HG03342 (cell line): Measurements from ENCODE around the gene TLE3.
"Not testable (repeated sequence)": the region's sequence is repeated elsewhere in the genome, so short reads cannot be mapped to it uniquely, and the experiment has no call there.

Source experiments
- ATAC-seq: cut with Tn5 transposase; IDR thresholded peaks from one replicate; pipeline ENCODE4 v1.9.1; 2021; ENCODE audit warnings: mild to moderate bottlenecking, moderate library complexity; ENCODE audit not compliant: unreplicated experiment

Gene TLE3

GRCh38 chr15:70097321-70098152 is at the start of gene TLE3:
Gene TLE3, minus strand, starts transcription at chr15:70097917. Its CDS starts 1,119 bp downstream, at chr15:70096798.
- peak; percentile 54 for ATAC-seq

GRCh38 chr15:70147178-70147760 is 49.6 kb upstream of the TLE3 start:
- ATAC-seq: no peak

- ATAC-seq: no peak
Observed at GRCh38 chr15:70146771-70147170, 49.1 kb upstream of the TLE3 start.

- no peak for ATAC-seq
Observed at GRCh38 chr15:70146162-70146561, 48.4 kb upstream of the TLE3 start.

GRCh38 chr15:70145261-70145660 is 47.5 kb upstream of the TLE3 start:
- no peak for ATAC-seq

- no peak for ATAC-seq
Observed at GRCh38 chr15:70142322-70143191, 44.8 kb upstream of the TLE3 start.

- no peak for ATAC-seq
Observed at GRCh38 chr15:70142072-70142321, 44.3 kb upstream of the TLE3 start.

GRCh38 chr15:70141376-70142071 is 43.8 kb upstream of the TLE3 start:
- no peak for ATAC-seq

- ATAC-seq: no peak
Observed at GRCh38 chr15:70140543-70141375, 43.0 kb upstream of the TLE3 start.

- ATAC-seq: no peak
Observed at GRCh38 chr15:70140025-70140542, 42.4 kb upstream of the TLE3 start.

- no peak for ATAC-seq
Observed at GRCh38 chr15:70137967-70138366, 40.2 kb upstream of the TLE3 start.

- ATAC-seq: not testable (repeated sequence)
Observed at GRCh38 chr15:70137021-70137420, 39.3 kb upstream of the TLE3 start.

GRCh38 chr15:70133781-70134421 is 36.2 kb upstream of the TLE3 start:
- ATAC-seq: no peak

GRCh38 chr15:70133296-70133695 is 35.6 kb upstream of the TLE3 start:
- no peak for ATAC-seq

- ATAC-seq: no peak
Observed at GRCh38 chr15:70132571-70132970, 34.9 kb upstream of the TLE3 start.

- ATAC-seq: no peak
Observed at GRCh38 chr15:70132139-70132538, 34.4 kb upstream of the TLE3 start.

GRCh38 chr15:70128414-70129140 is 30.9 kb upstream of the TLE3 start:
- no peak for ATAC-seq

GRCh38 chr15:70127770-70128413 is 30.2 kb upstream of the TLE3 start:
- ATAC-seq: no peak
